SK-N-SH (cell line): ENCODE measurements around the gene MYOCD. TPM values are rescaled to one million over a fixed set of nuclear protein-coding genes. Genes with fewer than 3 reads are reported as not detected.

Experiments used
- CTCF ChIA-PET: fragments of 300-600, 350-600 bp; formaldehyde crosslinking; extraction: SDS; loops from one replicate; lab custom pipeline; 2021; lab: Yijun Ruan, JAX
- POLR2A ChIA-PET: fragments of 350-600 bp; sonication (Branson Sonifier 250); formaldehyde crosslinking; extraction: SDS; loops from one replicate; lab custom pipeline; 2020; ENCODE audit warnings: antibody characterized with exemption, inconsistent platforms; lab: Yijun Ruan, JAX
- DNase-seq: peaks from one replicate; pipeline ENCODE4 v3.0.0; 2012
- H2AFZ ChIP-seq: fragments of 200-600 bp; sonication (generic); 2 replicates; pipeline ENCODE4 v1.8.1; 2016; ENCODE audit warnings: antibody characterized with exemption, mild to moderate bottlenecking, low read depth
- H3F3A ChIP-seq: fragments of 200-600 bp; sonication (generic); replicated peaks from 2 replicates; pipeline ENCODE3; 2016; ENCODE audit warnings: antibody characterized with exemption, mild to moderate bottlenecking; ENCODE audit not compliant: insufficient read depth
- H3K27ac ChIP-seq, 2 experiments: fragments of 200-500 bp in 1 of 2; fragments of 200-600 bp in 1 of 2; sonication (Bioruptor generic) in 1 of 2; sonication (generic), shearing (Covaris generic) in 1 of 2; 2 replicates each; pipeline versions ENCODE4 v1.5.1 to v1.6.1; 2014 to 2016; ENCODE audit warnings: low read depth in 2 of 2, inconsistent platforms in 1 of 2, low read length in 1 of 2, mild to moderate bottlenecking in 1 of 2, mixed read lengths in 1 of 2
- H3K27me3 ChIP-seq: fragments of 200-600 bp; sonication (generic), shearing (Covaris generic); 2 replicates; pipeline ENCODE4 v1.6.1; 2016; ENCODE audit warnings: mixed run types; ENCODE audit not compliant: insufficient read depth
- H3K36me3 ChIP-seq, 2 experiments: fragments of 200-500 bp in 1 of 2; fragments of 200-600 bp in 1 of 2; sonication (Bioruptor generic) in 1 of 2; sonication (generic) in 1 of 2; replicated peaks in 1 of 2; 2 replicates each; pipeline versions ENCODE3 to v1.5.1; 2014 to 2016; ENCODE audit warnings: low read length in 1 of 2, mild to moderate bottlenecking in 1 of 2; ENCODE audit not compliant: insufficient read depth in 2 of 2, control insufficient read depth in 1 of 2
- H3K4me1 ChIP-seq, 2 experiments: fragments of 200-500 bp in 1 of 2; fragments of 200-600 bp in 1 of 2; sonication (Bioruptor generic) in 1 of 2; sonication (generic), shearing (Covaris generic) in 1 of 2; 2 replicates each; pipeline versions ENCODE4 v1.5.1 to v1.6.1; 2014 to 2016; ENCODE audit warnings: low read depth in 1 of 2, low read length in 1 of 2, mixed run types in 1 of 2; ENCODE audit not compliant: insufficient read depth in 2 of 2, control insufficient read depth in 1 of 2
- H3K4me2 ChIP-seq: fragments of 200-600 bp; sonication (generic), shearing (Covaris generic); 2 replicates; pipeline ENCODE4 v1.6.1; 2017; ENCODE audit warnings: mixed run types
- H3K4me3 ChIP-seq, 2 experiments: fragments of 200-500 bp in 1 of 2; fragments of 200-600 bp in 1 of 2; sonication (Bioruptor generic) in 1 of 2; sonication (generic), shearing (Covaris generic) in 1 of 2; 2 replicates each; pipeline versions ENCODE4 v1.5.1 to v1.8.1; 2014 to 2016; ENCODE audit warnings: low read depth in 2 of 2, inconsistent platforms in 1 of 2, low read length in 1 of 2, mild to moderate bottlenecking in 1 of 2, mixed read lengths in 1 of 2, moderate library complexity in 1 of 2
- H3K79me2 ChIP-seq: fragments of 200-600 bp; sonication (generic); 2 replicates; pipeline ENCODE4 v1.8.1; 2017; ENCODE audit warnings: mild to moderate bottlenecking; ENCODE audit not compliant: insufficient read depth
- H3K9ac ChIP-seq: fragments of 200-600 bp; sonication (generic); 2 replicates; pipeline ENCODE4 v1.6.1; 2017; ENCODE audit warnings: mixed run types
- H3K9me2 ChIP-seq: fragments of 200-600 bp; sonication (generic); 2 replicates; pipeline ENCODE4 v1.6.1; 2017; ENCODE audit warnings: mixed run types
- H3K9me3 ChIP-seq: fragments of 200-600 bp; sonication (generic); 2 replicates; pipeline ENCODE4 v1.6.1; 2017; ENCODE audit warnings: mixed run types, mild to moderate bottlenecking, moderate library complexity
- H4K20me1 ChIP-seq: fragments of 200-600 bp; sonication (generic); 2 replicates; pipeline ENCODE4 v1.6.1; 2017; ENCODE audit warnings: mild to moderate bottlenecking, mixed run types; ENCODE audit not compliant: insufficient read depth
- EZH2phosphoT487 ChIP-seq: fragments of 200-600 bp; sonication (generic); IDR thresholded peaks from 2 replicates; pipeline ENCODE4 v1.6.1; 2017; ENCODE audit warnings: low read depth, mixed run types, mild to moderate bottlenecking, antibody characterized with exemption, moderate library complexity, borderline replicate concordance
- FOXM1 ChIP-seq: IDR thresholded peaks from 2 replicates; pipeline ENCODE4 v1.4.0; 2012; ENCODE audit warnings: low read depth, mild to moderate bottlenecking
- GABPA ChIP-seq: IDR thresholded peaks from 2 replicates; pipeline ENCODE4 v1.4.0; 2012; ENCODE audit warnings: low read depth, mild to moderate bottlenecking
- GATA2 ChIP-seq: sonication (generic); formaldehyde crosslinking; IDR thresholded peaks from 2 replicates; pipeline ENCODE4 v1.5.0; 2020; ENCODE audit warnings: mild to moderate bottlenecking, missing genetic modification reagents
- MXI1 ChIP-seq: IDR thresholded peaks from 2 replicates; pipeline ENCODE4 v1.6.1; 2012; ENCODE audit warnings: mild to moderate bottlenecking, low read depth, low read length, improper control_type of control experiment
- NFIC ChIP-seq: IDR thresholded peaks from 2 replicates; pipeline ENCODE4 v1.4.0; 2012; ENCODE audit warnings: borderline replicate concordance
- RXRA ChIP-seq: IDR thresholded peaks from 2 replicates; pipeline ENCODE4 v1.4.0; 2012; ENCODE audit warnings: low read depth, mild to moderate bottlenecking, borderline replicate concordance
- SIN3A ChIP-seq: IDR thresholded peaks from 2 replicates; pipeline ENCODE4 v1.6.1; 2012; ENCODE audit warnings: low read depth, mild to moderate bottlenecking, low read length, moderate library complexity, borderline replicate concordance
- TAF1 ChIP-seq: IDR thresholded peaks from 2 replicates; pipeline ENCODE4 v1.6.1; 2012; ENCODE audit warnings: low read depth, mild to moderate bottlenecking, low read length, moderate library complexity, borderline replicate concordance
- TEAD4 ChIP-seq: IDR thresholded peaks from 2 replicates; pipeline ENCODE4 v1.4.0; 2012; ENCODE audit warnings: mild to moderate bottlenecking, borderline replicate concordance; ENCODE audit not compliant: insufficient read depth
- YY1 ChIP-seq: IDR thresholded peaks from 2 replicates; pipeline ENCODE4 v1.4.0; 2012; ENCODE audit warnings: low read depth, mild to moderate bottlenecking
- WGBS: methylation state at CpG from one replicate; pipeline ENCODE4 v1.1.6; 2017; ENCODE audit warnings: low lambda C conversion rate; 5-methylcytosine and 5-hydroxymethylcytosine counted together
- polyA plus RNA-seq, 3 experiments: library from polyadenylated mRNA; depleted of rRNA; stranded (reverse); fragments of >200 nt; gene quantifications; 2 replicates each; pipeline ENCODE4 v1.2.3, GENCODE V29; 2012
- TF ChIP-seq, protein P1 (sequence below): IDR thresholded peaks from 2 replicates; pipeline ENCODE4; 2012
- TF ChIP-seq, protein P2 (sequence below): fragments of 150-350 bp; IDR thresholded peaks from 2 replicates; pipeline ENCODE4 v1.6.1; 2016; ENCODE audit warnings: mild to moderate bottlenecking, low read depth, low read length
- TF ChIP-seq, protein P3 (sequence below): IDR thresholded peaks from 2 replicates; pipeline ENCODE4 v1.4.0; 2012; ENCODE audit warnings: low read depth, borderline replicate concordance
- TF ChIP-seq, protein P4 (sequence below): fragments of 150-350 bp; IDR thresholded peaks from 2 replicates; pipeline ENCODE4 v1.6.1; 2017; ENCODE audit warnings: antibody characterized with exemption, low read length, low read depth, borderline replicate concordance

Gene MYOCD
- polyA plus RNA-seq, 1 of the 3 experiments (the other 2 are of a cell fraction): not detected

DNA sequence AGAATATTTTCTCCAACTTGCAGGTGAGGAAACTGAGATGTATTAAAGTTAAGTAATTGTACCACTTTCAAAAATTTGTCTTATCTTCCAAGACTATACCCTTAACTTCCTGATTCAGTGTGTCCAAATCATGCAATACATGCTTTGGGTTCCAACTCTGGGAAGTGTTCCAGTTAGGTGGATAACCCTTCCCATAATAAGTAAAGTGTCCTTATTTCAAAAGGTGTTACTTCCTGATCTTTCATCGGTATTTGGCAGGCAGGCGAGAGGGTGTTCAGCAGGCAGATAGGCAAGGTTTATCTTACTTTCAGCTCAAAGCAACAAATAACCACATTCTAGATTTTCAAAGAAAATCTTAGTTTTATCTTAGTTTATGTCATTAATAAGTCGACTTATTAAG lies 77.4 kb downstream of the MYOCD start:
- Histone ChIP-seq H3K4me2 (no peak overlapping the region), H4K20me1 (no peaks in the 10 kb centered on the region), H3K4me1 (no peaks in the 10 kb centered on the region), H3K9me2 (no peaks in the 10 kb centered on the region), H3K4me3 (no peak overlapping the region), H3K27ac (no peak overlapping the region), H3K9ac (no peak overlapping the region), H3K27me3 (peaks cover 38% of the 10 kb centered on the region), H3K9me3 (no peaks in the 10 kb centered on the region), H3K79me2 (no peaks in the 10 kb centered on the region), H2AFZ (no peak overlapping the region), H3F3A (no peaks in the 10 kb centered on the region), H3K36me3 (no peaks in the 10 kb centered on the region)
- ChIA-PET CTCF (interaction anchor here (1.0 to 1.2 kb wide), 2 partner anchors 9 to 21 kb away, joined by 3 read pairs; no protein-coding TSS in a partner anchor), POLR2A (no interaction called here)
- TF ChIP-seq GABPA: no peak
- TF ChIP-seq, protein P1, sequence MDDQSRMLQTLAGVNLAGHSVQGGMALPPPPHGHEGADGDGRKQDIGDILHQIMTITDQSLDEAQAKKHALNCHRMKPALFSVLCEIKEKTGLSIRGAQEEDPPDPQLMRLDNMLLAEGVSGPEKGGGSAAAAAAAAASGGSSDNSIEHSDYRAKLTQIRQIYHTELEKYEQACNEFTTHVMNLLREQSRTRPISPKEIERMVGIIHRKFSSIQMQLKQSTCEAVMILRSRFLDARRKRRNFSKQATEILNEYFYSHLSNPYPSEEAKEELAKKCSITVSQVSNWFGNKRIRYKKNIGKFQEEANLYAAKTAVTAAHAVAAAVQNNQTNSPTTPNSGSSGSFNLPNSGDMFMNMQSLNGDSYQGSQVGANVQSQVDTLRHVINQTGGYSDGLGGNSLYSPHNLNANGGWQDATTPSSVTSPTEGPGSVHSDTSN: no peak
- no peak for TF ChIP-seq GATA2 (CRISPR knock-in tag)
- no peak for TF ChIP-seq TAF1
- TF ChIP-seq NFIC: no peak
- TF ChIP-seq TEAD4: no peak
- TF ChIP-seq SIN3A: no peak
- no peak for TF ChIP-seq EZH2phosphoT487
- TF ChIP-seq YY1: no peak
- WGBS: 33% methylated on average over 3 of the region's 3 CpGs
- DNase-seq: no peak

DNA sequence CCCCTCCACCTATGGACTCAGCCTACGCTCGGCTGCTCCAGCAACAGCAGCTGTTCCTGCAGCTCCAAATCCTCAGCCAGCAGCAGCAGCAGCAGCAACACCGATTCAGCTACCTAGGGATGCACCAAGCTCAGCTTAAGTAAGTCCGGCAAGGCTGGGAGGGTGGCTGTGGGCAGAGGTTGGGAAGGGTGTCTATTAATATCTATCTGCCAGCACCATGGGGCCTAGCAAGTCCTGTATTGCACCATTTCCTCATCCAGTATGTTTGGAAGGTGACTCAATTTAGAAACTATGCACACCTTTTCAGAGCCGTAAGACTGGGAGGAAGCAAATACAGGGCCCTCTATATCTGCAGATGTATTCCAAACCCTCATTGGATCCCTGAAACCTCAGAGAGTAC lies 78.6 kb downstream of the MYOCD start:
- TF ChIP-seq, protein P2, sequence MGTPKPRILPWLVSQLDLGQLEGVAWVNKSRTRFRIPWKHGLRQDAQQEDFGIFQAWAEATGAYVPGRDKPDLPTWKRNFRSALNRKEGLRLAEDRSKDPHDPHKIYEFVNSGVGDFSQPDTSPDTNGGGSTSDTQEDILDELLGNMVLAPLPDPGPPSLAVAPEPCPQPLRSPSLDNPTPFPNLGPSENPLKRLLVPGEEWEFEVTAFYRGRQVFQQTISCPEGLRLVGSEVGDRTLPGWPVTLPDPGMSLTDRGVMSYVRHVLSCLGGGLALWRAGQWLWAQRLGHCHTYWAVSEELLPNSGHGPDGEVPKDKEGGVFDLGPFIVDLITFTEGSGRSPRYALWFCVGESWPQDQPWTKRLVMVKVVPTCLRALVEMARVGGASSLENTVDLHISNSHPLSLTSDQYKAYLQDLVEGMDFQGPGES: no peak
- no peak for TF ChIP-seq FOXM1
- TF ChIP-seq, protein P3, sequence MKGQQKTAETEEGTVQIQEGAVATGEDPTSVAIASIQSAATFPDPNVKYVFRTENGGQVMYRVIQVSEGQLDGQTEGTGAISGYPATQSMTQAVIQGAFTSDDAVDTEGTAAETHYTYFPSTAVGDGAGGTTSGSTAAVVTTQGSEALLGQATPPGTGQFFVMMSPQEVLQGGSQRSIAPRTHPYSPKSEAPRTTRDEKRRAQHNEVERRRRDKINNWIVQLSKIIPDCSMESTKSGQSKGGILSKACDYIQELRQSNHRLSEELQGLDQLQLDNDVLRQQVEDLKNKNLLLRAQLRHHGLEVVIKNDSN: no peak
- TF ChIP-seq, protein P4, sequence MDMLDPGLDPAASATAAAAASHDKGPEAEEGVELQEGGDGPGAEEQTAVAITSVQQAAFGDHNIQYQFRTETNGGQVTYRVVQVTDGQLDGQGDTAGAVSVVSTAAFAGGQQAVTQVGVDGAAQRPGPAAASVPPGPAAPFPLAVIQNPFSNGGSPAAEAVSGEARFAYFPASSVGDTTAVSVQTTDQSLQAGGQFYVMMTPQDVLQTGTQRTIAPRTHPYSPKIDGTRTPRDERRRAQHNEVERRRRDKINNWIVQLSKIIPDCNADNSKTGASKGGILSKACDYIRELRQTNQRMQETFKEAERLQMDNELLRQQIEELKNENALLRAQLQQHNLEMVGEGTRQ: no peak
- TF ChIP-seq GABPA: no peak
- no peak for TF ChIP-seq SIN3A
- no peak for TF ChIP-seq MXI1
- TF ChIP-seq RXRA: no peak
- Histone ChIP-seq H3K36me3 (no peaks in the 10 kb centered on the region), H2AFZ (no peak overlapping the region), H3K9ac (no peak overlapping the region), H3K9me3 (no peaks in the 10 kb centered on the region), H3K4me3 (no peak overlapping the region), H3K27ac (no peak overlapping the region), H3K79me2 (no peaks in the 10 kb centered on the region), H3K9me2 (no peaks in the 10 kb centered on the region), H3K27me3 (peaks cover 35% of the 10 kb centered on the region), H4K20me1 (no peaks in the 10 kb centered on the region), H3K4me1 (no peaks in the 10 kb centered on the region), H3K4me2 (no peak overlapping the region), H3F3A (no peaks in the 10 kb centered on the region)
- no peak for DNase-seq
- CTCF ChIA-PET: interaction anchor here (0.6 to 0.7 kb wide), 2 partner anchors 116 to 865 kb away, joined by 3 read pairs; no protein-coding TSS in a partner anchor
- POLR2A ChIA-PET: no interaction called here
- WGBS: 20% methylated on average over 5 of the region's 5 CpGs
